HCEC 1CT (cell line): ENCODE data around the gene SZT2.
"Not testable (repeated sequence)": the region's sequence is repeated elsewhere in the genome, so short reads cannot be mapped to it uniquely, and the experiment has no call there.

Experiments
- DNase-seq: peaks from one replicate; pipeline ENCODE4 v3.0.0-alpha.2; 2017

The SZT2 gene

DNA sequence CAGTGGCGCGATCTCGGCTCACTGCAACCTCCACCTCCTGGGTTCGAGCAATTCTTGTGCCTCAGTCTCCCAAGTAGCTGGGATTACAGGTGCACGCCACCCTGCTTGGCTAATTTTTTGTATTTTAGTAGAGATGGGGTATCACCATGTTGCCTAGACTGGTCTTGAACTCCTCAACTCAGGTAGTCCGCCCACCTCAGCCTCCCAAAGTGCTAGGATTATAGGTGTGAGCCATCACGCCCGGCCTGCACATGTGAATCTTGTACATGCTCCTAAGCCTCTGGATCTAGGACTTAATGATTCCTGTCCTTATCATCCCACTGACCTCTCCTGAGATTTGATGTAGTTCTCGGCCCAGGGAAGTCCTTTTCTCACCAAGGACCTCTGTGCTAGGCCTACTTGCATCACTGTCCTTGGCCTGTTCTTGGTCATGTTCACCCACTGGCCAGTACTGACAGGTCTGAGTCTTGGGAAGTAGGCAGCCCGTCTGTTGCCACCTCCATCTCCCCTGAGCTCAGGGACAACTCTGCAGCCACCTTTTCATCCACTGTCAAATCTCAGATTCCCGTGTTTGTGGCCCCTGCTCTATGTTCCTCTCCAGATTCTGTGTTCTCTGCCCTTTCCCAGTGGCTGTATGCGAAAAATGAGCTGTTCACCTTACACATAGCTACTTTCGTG, 54.6 kb downstream of the SZT2 start:
- DNase-seq = no peak

DNA sequence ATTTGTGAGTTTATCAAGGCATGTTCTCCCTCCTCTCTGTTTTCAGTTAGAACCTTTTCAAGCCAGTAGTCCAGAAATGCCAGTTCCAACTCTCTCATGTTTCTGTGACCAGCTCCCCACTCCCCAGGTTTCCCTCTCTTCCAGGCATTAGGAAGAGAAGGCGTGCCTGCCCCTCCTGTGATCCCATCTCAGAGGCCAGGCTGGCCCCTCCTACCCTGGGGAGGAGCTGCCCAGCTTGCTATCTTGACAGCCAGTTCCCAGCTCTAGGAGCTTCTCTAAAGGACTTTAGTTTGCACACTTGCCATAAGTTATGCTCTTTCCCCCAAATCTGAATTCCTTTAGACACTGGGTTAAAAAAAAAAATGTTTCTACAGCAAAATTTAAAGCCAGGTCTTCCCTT, 55.1 kb downstream of the SZT2 start:
- no peak for DNase-seq

DNA sequence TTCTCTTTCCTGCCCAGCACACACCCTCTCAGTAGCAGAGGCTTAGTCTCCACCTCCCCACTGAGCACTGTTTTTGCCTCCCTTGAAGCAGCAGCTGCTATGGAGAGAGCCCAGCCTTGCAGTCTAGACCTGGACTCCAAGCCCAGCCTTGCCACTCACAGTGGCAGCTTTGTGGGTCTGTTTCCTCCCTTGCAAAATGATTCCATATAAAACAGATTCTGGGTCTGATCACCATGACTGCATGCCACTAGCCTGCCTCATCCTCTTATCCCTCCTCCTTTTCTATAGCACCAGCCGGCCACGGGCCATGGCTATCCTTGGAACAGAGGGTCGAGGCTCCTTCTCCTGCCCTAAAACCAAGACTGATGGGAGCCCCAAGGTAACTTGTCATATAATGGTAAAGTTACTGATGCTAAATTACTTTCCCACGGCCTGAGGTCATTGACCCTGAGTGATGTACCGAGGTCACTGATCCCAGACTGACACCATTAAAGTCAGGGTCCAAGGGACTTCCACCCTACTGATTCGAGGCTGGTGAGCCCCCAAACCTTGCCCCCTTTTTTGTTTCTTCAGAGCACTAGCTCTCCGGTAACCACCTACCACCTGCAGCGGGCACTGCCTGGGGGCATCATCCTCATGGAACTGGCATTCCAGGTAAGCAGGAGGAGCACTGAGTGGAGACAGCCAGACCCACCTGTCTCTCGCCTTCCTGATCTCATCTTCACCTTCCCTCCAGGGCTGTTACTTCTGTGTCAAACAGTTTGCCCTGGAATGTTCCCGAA, 56.1 kb downstream of the SZT2 start:
- DNase-seq = no peak

DNA sequence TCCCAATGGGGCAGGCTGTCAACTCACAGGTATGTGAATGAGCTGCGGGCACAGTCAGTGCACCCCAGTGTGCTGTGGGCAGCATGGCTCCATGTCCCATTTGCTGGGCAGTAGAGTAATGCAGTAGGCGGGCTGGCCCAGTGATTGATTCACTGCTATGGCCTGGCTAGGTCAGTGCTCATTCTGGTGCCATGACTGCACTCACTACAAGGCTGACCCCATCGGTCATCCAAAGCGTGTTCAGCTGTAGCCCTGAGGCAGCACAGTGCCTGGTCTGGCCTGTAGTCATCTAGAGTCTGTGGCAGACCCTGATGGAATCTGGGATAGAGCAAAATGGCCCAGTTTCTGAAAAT, 56.7 kb downstream of the SZT2 start:
- no peak for DNase-seq

DNA sequence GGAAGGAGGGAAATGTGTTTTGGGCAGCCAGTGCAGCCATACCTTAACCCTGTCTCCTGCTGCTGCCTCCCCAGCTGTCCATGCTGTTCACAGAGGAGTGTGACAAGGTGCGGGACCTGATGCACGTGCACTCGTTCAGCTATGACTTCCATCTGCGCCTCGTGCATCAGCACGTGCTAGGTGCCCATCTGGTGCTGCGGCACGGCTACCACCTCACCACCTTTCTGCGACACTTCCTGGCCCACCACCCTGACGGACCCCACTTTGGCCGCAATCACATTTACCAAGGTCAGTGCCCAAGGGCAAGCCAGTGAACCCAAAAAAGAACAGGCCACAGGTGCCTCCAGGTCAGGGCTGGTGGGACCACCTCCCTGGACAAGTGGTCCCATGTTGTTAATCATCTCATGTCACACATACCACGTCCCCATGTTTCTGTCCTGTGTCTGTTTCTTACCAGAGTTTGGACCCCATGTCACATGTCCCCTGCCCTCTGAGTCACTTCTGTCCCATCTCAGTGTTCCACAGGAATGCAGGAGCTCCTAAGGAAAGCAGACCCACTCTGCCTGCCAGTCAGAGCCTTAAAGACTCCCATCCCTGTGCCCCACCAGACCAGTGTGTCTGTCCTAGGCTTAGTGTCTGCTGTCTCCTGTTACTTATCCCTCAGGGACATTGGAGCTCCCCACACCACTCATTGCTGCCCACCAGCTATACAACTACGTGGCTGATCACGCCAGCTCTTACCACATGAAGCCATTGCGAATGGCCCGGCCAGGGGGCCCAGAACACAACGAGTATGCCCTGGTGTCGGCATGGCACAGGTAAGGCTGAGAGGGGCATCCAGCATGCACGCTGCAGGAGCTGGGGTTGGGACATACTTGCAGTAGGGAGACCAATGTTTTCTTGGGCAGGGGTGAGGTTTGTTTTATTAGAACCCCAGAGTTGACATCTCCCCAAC, 57.5 kb downstream of the SZT2 start:
- no peak for DNase-seq

DNA sequence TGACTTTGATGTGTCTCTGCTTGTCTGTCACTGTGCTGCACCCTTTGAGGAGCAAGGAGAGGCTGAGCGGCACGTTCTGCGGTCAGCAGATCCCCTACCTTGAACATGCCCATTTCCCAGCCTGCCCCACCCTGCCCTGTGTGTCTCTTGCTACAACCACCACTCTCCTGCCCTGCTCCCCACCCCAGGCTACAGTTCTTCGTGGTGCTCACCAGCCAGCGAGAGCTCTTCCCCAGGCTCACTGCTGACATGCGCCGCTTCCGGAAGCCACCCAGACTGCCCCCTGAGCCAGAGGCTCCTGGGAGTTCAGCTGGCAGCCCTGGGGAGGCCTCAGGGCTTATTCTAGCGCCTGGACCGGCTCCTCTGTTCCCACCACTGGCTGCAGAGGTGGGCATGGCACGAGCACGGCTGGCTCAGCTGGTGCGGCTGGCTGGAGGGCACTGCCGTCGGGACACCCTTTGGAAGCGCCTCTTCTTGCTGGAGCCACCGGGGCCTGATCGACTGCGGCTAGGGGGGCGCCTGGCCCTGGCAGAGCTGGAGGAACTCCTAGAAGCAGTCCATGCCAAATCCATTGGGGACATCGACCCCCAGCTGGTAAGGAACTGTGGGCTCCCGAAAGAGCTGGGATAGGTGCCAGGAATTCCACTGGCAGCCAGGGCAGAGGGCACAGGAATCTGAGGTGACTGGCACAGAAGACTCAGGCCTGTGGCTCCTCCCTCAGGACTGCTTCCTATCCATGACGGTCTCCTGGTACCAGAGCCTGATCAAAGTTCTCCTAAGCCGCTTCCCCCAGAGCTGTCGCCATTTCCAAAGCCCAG, 58.4 kb downstream of the SZT2 start:
- DNase-seq = no peak

DNA sequence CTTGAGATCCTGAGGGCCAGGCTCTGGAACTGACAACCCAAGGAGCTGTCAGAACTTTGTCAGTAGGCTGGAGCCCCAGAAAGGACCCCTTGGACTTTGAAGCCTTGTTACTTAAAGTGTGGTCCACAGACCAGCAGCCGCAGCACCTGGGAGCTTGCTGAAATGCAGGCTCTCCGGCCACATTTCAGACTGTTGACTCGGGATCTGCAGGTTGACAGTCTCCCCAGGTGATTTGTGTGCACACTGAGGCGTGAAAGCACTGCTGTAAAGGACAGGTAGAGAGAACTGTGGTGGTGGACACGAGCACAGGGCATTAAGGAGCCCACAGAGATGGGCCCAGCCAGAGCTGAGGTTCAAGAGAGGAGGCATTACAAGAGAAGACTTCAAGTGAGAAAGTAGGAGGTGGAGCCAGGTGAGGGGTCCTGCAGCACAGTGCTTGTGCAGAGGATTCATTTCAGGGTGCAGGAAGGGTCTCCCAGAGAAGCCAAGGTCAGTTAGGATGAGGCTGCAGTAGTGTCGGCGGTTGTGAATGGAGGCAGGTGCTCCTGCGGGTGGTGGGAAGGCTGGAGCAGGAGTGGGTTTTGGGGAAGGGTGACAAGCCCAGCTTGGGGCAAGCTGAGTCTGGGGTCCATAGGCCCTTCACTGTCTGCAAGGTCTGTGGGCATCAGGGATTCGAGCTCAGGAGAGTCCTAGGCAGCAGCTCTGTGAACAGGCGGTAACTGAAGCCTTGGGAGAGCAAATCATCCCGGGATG, 59.4 kb downstream of the SZT2 start:
- DNase-seq = no peak

DNA sequence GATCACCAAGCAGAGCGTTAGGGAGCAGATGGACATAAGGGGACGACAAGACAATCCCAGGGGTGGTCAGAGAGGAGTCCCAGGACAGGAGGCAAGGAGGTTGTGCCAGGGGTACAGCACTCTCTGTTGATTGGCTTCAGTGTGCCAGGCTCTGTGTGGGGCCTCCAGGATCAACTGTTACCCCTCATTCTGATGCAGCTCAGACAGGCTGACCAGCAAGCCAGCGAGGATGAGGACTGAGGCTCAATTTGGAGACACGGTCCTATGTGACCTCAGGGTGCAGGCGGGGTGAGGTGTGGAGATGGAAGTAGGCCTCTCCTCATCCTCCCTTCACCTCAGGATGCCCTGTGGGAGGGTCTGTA, 60.0 kb downstream of the SZT2 start:
- no peak for DNase-seq

DNA sequence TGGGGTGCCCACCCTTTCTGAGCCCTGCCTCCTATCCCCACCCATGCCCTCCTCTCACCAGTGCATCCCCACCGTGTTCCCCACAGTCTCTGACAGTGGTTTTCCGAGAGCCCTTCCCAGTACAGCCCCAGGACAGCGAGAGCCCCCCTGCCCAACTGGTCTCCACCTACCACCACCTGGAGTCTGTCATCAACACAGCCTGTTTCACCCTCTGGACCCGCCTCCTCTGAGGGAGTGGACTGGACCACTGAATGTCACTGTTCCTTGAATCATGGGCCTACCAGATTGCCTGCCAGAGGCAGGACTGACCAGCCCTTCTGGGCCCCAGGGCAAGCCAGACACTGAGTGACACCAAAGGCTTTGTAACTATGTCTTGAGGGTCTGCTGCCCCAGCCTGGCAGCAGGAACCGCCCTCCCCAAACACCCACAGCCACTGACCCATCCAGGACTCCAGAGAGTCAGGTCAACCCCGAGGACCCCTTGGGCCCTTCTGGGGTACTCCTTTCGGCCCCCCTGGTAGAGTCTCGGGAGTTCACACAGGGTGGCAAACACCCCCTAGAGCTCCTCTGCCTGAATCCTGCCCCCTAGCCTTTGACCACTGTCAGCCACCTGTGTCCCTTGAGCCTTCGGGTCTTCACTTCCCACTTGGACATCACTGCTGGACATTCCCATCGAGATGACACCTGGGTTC, 60.7 kb downstream of the SZT2 start:
- DNase-seq = no peak

DNA sequence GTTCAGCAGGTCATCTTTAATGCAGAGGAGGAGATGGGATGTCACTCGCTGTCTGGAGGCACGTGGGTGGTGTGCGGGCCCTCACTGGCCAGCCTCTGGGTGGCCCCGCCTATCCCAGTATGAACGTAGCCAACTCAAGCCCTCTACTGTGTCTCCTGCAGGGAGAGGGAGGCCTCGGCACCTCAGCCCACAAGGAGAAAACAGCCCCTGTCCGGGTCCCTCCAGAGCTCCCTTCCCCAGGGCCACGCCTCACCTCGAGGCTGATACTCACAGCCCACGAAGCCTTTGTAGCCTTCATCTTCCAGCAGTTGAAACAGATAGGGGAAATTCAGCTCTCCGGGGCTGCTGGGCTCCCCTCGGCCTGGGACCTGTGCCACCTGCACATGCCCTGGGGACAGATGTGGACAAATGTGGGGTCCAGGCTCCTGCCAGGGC, 61.5 kb downstream of the SZT2 start:
- DNase-seq = no peak

DNA sequence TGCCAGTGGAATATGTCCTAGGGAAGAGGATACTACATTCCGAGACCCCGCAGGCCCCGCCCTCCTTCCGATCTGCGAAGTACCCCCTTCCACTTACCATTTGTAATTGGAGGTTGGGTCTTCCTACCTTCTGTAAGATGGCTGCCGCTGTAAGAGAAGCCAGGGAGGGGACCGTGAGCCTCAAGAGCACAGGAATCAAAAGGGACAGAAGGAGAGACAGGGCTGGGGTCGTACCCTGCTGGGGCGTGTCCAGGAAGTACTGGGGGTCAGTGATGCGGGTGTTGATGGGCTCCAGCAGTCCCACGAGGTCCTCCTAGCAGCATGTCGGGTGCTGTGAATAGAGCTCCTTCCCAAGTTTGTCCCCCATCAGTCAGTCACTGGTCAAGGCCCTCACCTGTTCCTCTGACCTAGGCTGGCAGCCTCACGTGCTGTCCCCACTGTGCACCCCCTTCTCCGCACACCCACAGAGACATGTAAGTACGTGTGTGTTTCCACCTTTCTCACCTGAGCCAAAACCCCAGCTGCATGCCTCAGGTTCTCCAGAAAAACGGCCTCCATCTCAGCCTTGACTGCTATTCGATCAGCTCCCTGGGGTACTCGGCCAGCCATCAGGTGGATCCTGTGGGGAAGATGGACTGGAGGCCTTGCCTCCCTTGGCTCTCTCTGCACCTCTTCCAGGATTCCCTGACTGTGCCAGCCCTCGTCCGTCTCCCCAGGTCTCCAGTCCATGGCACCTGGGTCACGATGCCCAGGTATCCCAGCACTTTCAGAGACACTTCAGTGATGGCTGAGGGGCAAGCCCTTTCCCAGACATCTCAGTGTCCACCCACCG, 62.2 kb downstream of the SZT2 start:
- DNase-seq = no peak

DNA sequence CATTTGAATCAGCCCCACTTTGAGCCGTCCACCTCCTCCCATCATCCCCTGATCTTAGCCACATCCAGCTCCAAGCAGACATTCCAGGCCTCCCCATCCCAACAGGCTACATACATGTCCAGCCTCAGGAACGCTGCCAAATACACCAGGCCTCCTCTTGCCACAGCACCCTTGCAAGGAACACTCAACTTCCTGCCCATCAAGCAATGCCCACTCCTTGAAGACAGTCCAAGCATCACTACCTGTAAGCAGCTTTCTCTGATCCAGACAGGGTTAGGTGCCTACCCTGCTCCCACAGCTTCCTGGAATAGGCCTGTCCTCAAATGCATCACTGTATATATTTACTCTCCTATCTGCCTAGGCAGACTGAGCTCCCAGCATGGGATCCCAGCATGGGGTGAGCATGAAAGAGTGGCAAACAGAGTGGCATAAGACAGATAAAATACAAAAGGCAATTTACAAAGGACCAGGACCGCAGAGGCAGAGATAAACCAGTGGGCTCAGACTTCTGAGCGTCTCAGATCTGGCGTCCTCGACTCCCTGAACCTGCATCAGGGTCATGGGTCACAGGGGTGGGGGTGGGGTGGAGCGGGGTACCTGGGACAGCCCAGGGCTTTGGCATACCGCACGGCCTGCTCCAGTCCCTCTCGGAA, 63.2 kb downstream of the SZT2 start:
- DNase-seq = peak; percentile 30

DNA sequence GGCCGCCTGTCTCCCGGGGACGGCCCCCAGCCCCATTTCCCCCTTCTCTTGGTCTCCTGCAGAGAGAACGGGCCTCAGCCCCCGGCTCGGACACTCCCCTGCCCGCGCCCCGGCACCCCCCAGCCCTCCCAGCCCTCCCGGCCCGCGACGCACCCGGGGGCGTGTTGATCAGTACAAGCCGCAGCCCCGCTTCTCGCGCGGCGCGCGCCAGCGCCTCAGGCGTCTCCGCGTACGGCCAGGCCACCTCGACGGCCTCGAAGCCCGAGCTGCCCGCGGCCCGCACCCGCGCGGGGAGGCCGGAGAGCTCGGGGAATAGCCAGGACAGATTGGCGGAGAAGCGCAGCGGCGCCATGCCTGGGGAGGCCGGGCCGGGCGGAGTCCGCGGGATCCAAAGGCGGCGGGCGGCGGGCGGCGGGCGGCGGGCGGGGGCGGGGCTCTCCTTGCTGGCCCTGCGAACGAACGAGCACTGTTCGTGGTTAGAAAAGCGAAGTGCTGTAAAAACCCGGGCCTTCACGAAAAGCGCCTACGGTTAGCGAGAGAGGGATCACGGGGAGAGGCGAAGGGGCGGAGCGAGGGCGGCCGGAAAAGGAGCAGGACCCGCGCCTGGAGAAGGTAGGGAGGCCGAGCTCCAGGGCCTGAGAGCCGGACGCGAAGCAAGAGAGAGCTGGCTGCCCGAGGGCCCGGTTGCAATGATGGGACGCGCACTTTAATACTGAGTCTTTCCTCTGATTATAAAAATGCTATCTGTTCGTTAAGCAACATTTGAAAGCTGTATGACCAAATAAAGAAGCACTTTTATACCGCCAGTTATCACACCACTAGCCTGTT, 64.0 kb downstream of the SZT2 start, which contains the start of gene HYI:
Gene HYI (minus strand): TSS at position 490 of the 828 bp plus-strand sequence. CDS start 138 bp downstream, at position 352.
- DNase-seq = peak; percentile 86

DNA sequence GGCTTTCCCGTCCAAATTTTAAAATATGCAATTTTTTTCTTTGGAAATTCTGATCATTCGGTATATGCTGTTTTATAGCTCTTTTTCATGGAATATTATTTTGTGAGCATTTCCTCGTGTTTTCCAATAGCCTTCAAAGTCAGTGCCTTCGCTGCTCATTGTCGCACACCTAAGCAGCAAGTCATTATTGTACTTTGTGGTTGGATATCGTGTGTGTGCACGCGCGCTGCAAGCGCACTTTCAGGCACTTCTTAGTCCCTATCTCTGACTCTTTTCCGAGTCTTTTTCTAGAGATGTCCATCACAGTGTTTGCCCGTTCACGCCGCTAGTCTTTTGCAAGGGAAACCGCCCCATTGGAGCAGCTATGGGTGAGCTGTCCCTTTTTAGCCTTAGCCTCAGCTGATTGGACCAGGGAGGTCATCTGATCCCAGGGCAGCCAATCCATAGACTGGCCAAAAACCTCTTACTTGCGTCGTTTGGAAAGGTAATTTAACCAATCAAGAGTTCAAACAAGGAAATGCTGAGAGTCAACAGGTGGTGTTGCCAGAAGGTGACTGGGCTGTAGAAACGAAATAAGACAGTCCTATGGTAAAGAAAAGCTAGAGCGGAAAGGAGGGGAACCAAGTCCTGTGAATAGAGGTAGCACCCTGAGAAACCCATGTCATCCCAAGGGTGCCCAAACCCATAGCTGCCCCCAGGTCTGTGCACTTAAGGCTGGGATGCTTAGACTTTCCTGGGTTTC, 64.7 kb downstream of the SZT2 start:
- DNase-seq = peak; percentile 89

DNA sequence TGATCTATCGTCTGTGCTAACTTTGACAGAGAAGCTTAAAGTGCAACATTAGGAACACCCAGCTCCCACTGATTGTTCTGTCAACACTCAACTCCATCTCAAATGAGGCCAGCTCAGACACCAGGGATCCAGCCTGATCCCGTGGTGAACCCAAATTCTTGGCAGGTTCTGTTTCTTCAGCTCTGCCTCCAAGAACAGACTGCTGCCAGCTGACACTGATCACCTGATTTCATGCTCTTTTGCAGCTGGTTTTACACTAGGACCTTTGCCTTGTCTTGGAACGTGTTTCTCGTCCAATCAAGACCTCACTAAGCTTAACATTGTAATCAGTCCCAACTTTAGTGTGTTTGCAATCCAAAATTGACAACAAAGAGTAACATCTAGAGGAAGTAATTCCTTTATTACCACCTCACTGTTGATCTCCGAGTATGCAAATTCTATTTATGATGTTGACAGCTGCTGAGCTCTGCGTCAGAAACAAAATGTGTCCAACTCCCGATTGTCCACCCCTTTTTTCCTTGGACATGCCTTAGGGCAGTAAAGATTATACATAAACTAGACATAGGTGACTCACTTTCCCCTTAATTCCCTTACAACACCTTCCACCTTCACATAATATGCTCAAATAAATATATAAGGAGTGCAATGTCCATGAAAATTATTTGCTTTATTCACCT, 65.7 kb downstream of the SZT2 start:
- no peak for DNase-seq

DNA sequence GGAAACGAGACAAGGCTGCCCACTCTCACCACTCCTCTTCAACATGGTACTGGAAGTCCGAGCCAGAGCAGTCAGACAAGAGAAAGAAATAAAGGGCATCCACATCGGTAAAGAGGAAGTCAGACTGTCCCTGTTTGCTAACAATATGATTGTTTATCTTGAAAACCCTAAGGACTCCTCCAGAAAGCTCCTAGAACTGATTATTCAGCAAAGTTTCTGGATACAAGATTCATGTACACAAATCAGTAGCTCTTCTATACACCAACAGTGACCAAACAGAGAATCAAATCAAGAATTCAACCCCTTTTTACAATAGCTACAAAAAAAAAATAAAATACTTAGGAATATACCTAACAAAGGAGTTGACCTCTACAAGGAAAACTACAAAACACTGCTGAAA, 68.7 kb downstream of the SZT2 start:
- DNase-seq = not testable (repeated sequence)

DNA sequence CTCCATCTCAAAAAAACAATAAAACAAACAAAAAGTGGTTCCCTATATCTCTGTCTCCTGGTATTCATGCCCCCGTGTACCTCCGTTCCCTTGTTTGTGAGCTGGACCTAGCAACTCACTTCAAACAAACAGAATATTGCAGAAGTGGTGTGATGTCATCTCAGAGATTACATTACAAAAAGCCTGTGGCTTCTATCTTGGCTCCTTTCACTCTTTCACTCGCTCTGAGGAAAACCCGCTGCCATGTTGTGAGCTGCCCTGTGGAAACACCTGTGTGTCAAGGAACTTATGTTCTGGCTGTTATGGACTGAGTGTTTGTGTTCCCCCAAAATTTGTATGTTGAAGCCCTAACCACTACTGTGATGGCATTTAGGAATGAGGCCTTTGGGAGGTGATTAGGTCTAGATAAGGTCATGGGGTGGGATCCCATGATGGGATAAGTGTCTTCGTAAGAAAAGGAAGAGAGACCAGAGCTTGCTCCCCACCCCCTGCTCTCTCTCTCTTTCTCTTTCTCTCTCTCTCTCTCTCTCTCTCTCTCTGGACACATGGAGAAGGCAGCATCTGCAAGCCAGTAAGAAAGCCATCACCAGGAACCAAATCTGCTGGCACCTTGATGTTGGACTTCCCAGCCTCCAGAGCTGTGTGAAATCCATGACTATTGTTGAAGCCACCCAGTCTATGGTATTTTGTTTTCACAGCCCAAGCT, 71.4 kb downstream of the SZT2 start:
- DNase-seq = no peak
